Endothelial cell (in vitro differentiated cells): ENCODE measurements around the gene RHBDL3. TPM values are rescaled to one million over a fixed set of nuclear protein-coding genes. Genes with fewer than 3 reads are reported as not detected.
A peak's percentile ranks its signal among the peaks of the same experiment; 100 is the strongest.

Source experiments
- DNase-seq: peaks from one replicate; pipeline ENCODE4 v3.0.0; 2021; ENCODE audit warnings: low spot score
- H3K27ac Mint-ChIP-seq: one replicate; pipeline ENCODE4 v1.8.0; 2021; ENCODE audit warnings: mixed read lengths, inconsistent platforms; ENCODE audit not compliant: unreplicated experiment
- H3K27me3 Mint-ChIP-seq: one replicate; pipeline ENCODE4 v1.8.0; 2021; ENCODE audit warnings: mild to moderate bottlenecking, moderate library complexity, mixed read lengths, inconsistent platforms; ENCODE audit not compliant: unreplicated experiment
- H3K36me3 Mint-ChIP-seq: one replicate; pipeline ENCODE4 v1.8.0; 2021; ENCODE audit warnings: mild to moderate bottlenecking, low read depth, mixed read lengths, inconsistent platforms; ENCODE audit not compliant: unreplicated experiment
- H3K4me1 Mint-ChIP-seq: one replicate; pipeline ENCODE4 v1.8.0; 2021; ENCODE audit warnings: mild to moderate bottlenecking, mixed read lengths, inconsistent platforms; ENCODE audit not compliant: unreplicated experiment
- H3K4me3 Mint-ChIP-seq: one replicate; pipeline ENCODE4 v1.8.0; 2021; ENCODE audit warnings: mild to moderate bottlenecking, mixed read lengths, inconsistent platforms; ENCODE audit not compliant: unreplicated experiment
- H3K9me3 Mint-ChIP-seq: one replicate; pipeline ENCODE4 v1.8.0; 2021; ENCODE audit warnings: mixed read lengths, inconsistent platforms; ENCODE audit not compliant: unreplicated experiment
- total RNA-seq: library from RNA; stranded (reverse); fragmentation: NEBNext Ultra II Directional; extraction: Animal tissue kit (Norgen Biotek cat#: 25700); gene quantifications from one replicate; pipeline ENCODE4 v1.2.1, GENCODE V29; 2021; ENCODE audit not compliant: unreplicated experiment
- TF ChIP-seq, protein P1 (sequence below): fragments of 200-600 bp; sonication (generic); IDR thresholded peaks from one replicate; pipeline ENCODE4 v1.5.0; 2021; ENCODE audit warnings: antibody characterized with exemption; ENCODE audit not compliant: unreplicated experiment

The RHBDL3 gene
- total RNA-seq, 1 donor from 2014 or later, result 1.7 TPM

DNA sequence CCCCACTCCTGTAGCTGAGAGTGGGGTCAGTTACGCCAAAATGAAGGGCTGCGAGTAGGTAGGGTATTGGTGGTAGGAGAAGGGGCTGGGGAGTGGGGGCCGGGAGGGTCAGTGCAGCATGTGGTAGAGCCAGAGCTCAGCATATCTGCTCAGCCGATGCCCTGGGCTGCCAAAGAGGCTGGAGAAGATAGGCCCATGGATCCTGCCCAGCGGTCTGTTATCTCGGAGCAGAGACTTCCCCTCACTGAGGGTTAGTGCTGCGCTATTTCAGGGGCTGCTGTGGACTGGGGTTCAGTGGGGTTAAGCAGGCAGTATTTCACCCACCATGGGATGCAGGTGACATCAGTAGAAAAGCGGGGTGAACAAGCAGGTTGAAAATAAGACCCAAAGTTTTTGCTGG lies 19.7 kb downstream of the RHBDL3 start:
- TF ChIP-seq, protein P1, sequence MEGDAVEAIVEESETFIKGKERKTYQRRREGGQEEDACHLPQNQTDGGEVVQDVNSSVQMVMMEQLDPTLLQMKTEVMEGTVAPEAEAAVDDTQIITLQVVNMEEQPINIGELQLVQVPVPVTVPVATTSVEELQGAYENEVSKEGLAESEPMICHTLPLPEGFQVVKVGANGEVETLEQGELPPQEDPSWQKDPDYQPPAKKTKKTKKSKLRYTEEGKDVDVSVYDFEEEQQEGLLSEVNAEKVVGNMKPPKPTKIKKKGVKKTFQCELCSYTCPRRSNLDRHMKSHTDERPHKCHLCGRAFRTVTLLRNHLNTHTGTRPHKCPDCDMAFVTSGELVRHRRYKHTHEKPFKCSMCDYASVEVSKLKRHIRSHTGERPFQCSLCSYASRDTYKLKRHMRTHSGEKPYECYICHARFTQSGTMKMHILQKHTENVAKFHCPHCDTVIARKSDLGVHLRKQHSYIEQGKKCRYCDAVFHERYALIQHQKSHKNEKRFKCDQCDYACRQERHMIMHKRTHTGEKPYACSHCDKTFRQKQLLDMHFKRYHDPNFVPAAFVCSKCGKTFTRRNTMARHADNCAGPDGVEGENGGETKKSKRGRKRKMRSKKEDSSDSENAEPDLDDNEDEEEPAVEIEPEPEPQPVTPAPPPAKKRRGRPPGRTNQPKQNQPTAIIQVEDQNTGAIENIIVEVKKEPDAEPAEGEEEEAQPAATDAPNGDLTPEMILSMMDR, result no peak
- Mint-ChIP-seq H3K4me1 (peaks cover 11% of the 10 kb centered on the region), H3K27me3 (peaks cover 4% of the 10 kb centered on the region), H3K4me3 (no peak overlapping the region), H3K9me3 (no peaks in the 10 kb centered on the region), H3K27ac (no peak overlapping the region), H3K36me3 (no peaks in the 10 kb centered on the region)
- no peak for DNase-seq

DNA sequence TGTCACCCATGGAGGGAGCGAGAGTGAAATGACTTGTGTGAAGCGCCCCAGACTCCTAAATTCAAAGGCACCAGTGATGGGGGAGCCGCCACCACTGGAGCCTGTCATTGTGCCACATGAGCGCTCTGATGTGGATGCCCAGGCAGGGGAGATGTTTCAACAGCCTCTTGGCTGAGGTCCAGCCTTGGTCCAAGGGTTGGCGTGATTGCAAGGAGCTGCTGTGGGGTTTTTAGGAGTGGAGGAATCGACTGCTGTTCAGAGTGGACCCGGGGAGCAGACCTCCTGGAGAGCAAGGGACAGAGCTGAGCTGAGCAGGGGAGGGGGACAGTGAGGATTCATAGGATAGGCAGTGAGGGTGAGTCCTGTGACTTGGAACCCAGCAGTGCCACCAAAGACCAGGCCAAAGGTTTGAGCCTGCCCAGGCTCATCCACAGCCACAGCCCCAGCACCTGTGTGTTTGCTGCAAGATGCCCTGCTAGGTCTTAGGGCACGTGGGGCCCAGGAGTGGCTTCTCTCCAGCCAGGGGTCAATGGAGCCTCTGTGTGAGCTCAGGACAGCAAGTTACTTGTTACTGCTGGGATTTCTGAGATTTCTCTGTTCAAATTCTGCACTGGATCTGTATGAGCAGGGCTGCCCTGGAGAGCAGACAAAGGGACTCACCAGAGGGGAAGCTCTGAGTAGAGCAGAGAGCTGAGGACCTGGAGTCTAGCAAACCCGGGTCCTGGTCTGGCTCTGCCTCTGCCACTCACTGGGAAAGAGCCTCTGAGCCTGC lies 20.3 kb downstream of the RHBDL3 start:
- H3K4me3 Mint-ChIP-seq, result no peak overlapping the region
- no peaks in the 10 kb centered on the region for H3K9me3 Mint-ChIP-seq
- no peaks in the 10 kb centered on the region for H3K36me3 Mint-ChIP-seq
- DNase-seq, result no peak
- peaks cover 11% of the 10 kb centered on the region for H3K4me1 Mint-ChIP-seq
- H3K27me3 Mint-ChIP-seq, result peaks cover 4% of the 10 kb centered on the region
- no peak overlapping the region for H3K27ac Mint-ChIP-seq
- TF ChIP-seq, protein P1, result no peak

DNA sequence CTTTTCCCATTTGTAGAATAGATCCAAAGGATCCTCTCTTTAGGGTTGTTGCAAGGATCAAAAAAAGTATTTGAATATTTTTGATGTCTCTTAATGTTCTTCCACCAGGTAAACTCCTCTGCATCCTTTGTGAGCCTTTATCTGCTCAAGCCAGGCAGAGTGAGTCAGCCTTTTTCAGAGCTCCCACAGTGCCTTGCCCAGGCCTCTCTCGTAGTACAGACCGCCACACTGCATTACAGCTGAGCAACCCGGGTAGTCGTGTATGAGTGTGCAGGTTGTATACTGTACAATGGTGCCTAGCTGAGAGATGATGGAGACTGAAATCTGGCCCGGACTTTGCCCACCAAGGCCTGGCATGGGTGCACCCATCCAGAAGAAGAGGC lies 20.9 kb downstream of the RHBDL3 start:
- H3K4me1 Mint-ChIP-seq, result peaks cover 11% of the 10 kb centered on the region
- TF ChIP-seq, protein P1, result no peak
- H3K36me3 Mint-ChIP-seq, result no peaks in the 10 kb centered on the region
- H3K27me3 Mint-ChIP-seq, result peaks cover 4% of the 10 kb centered on the region
- no peak overlapping the region for H3K4me3 Mint-ChIP-seq
- H3K9me3 Mint-ChIP-seq, result no peaks in the 10 kb centered on the region
- no peak overlapping the region for H3K27ac Mint-ChIP-seq
- DNase-seq, result no peak

DNA sequence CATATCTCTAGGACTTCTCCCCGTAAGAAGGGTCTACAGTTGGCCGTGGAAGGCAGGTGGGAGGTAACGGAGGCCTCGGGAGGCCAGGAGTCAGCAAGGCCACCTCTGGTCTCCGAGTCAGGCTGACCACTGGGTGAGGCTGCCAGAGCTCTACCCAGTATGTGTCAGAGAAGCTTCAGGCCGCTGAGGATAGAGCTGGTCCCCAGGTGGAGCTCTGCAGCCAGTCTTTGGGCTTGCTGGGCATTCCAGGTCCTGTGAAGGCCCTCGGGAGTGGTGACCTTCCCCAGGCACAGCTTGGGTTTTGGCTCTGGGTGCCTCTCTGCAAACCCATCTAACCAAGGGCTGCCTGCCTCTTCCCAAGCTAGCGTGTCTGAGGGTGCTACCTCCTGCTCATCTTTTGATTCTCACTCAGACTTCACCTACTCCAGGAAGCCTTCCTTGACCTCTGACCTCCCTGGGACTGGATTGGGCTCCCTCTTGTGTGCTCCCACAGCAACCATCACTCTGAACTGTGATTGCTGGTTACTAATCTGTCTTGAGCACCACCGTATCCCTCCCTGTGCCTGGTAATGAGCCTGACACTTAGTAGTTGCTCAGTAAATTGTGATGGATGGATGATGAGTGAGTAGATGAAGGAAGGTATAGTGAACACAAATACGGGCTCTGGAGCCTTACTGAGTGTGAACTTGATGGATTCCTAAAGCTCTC lies 22.3 kb downstream of the RHBDL3 start:
- peaks cover 5% of the 10 kb centered on the region for H3K27me3 Mint-ChIP-seq
- H3K27ac Mint-ChIP-seq, result no peak overlapping the region
- TF ChIP-seq, protein P1, result no peak
- H3K36me3 Mint-ChIP-seq, result no peaks in the 10 kb centered on the region
- no peaks in the 10 kb centered on the region for H3K9me3 Mint-ChIP-seq
- no peak for DNase-seq
- peaks cover 8% of the 10 kb centered on the region for H3K4me1 Mint-ChIP-seq
- peak overlapping the region; percentile 31 for H3K4me3 Mint-ChIP-seq

DNA sequence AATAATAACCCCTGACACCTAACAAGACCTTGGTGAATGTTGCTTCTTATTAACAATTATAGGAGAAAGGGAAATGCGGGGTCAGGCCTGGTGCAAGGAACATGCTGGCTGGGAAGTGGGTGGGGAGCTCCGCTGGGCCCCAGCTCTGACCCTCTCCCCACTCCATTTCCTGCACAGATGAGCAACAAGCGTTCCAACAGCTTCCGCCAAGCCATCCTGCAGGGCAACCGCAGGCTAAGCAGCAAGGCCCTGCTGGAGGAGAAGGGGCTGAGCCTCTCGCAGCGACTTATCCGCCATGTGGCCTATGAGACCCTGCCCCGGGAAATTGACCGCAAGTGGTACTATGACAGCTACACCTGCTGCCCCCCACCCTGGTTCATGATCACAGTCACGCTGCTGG lies 23.0 kb downstream of the RHBDL3 start:
- Mint-ChIP-seq H3K36me3 (no peaks in the 10 kb centered on the region), H3K9me3 (no peaks in the 10 kb centered on the region), H3K4me3 (no peak overlapping the region), H3K27me3 (peaks cover 5% of the 10 kb centered on the region), H3K4me1 (peaks cover 8% of the 10 kb centered on the region), H3K27ac (no peak overlapping the region)
- TF ChIP-seq, protein P1, result no peak
- no peak for DNase-seq
